HepG2 (cell line): ENCODE measurements around the gene MMRN1. TPM values are rescaled to one million over a fixed set of nuclear protein-coding genes. Genes with fewer than 3 reads are reported as not detected.

Experiments
- ATAC-seq: fragments of 200-7000 bp; cut with Tn5 transposase; 3 replicates; pipeline ENCODE4 v1.9.1; 2020; ENCODE audit warnings: mild to moderate bottlenecking, moderate library complexity
- BruUV-seq: library from RNA; stranded (reverse); fragments of 400-500 nt; replicated peaks from 2 replicates; lab custom pipeline; 2021; lab: Mats Ljungman, UMichigan
- CTCF ChIA-PET: fragments of 300-600 bp; formaldehyde crosslinking; extraction: SDS; loops from one replicate; lab custom pipeline; 2021; ENCODE audit warnings: low total read pairs, inconsistent platforms, low intra/inter-chr PET ratio; lab: Yijun Ruan, JAX
- POLR2A ChIA-PET: fragments of 350-600 bp; sonication (Branson Sonifier 250); formaldehyde crosslinking; loops from one replicate; lab custom pipeline; 2020; ENCODE audit warnings: antibody characterized with exemption, inconsistent platforms; lab: Yijun Ruan, JAX
- DNase-seq: peaks from one replicate; pipeline ENCODE4 v3.0.0-alpha.2; 2015; ENCODE audit warnings: low spot score
- FAIRE-seq: peaks from 3 replicates; lab custom pipeline; 2011; peaks lifted over from hg19 to GRCh38; lab: Jason Lieb, UNC
- H2AFZ ChIP-seq: one replicate; pipeline ENCODE4 v1.6.1; 2011; ENCODE audit warnings: low read length, inconsistent platforms
- H3K27ac ChIP-seq: fragments of 300-600 bp; 3 replicates; pipeline ENCODE4 v1.8.0; 2011; ENCODE audit warnings: mixed run types, mild to moderate bottlenecking, mixed read lengths, low read length, inconsistent platforms; ENCODE audit not compliant: insufficient read depth; ENCODE audit errors: extremely low read length
- H3K27me3 ChIP-seq, 2 experiments: fragments of 200-600 bp in 1 of 2; 2 replicates in 1 of 2; 3 replicates in 1 of 2; pipeline versions ENCODE4 v1.6.0 to v1.8.0; 2011; ENCODE audit warnings: low read length in 2 of 2, mild to moderate bottlenecking in 2 of 2, moderate library complexity in 2 of 2, inconsistent platforms in 1 of 2; ENCODE audit not compliant: insufficient read depth in 2 of 2, control insufficient read depth in 1 of 2
- H3K36me3 ChIP-seq, 2 experiments: fragments of 200-600 bp in 1 of 2; replicated peaks in 1 of 2; 2 replicates in 1 of 2; 3 replicates in 1 of 2; pipeline versions ENCODE4 v1.5.1 to v1.8.0; 2011; ENCODE audit warnings: low read length in 2 of 2, inconsistent platforms in 1 of 2; ENCODE audit not compliant: insufficient read depth in 2 of 2, control insufficient read depth in 1 of 2
- H3K4me1 ChIP-seq: 2 replicates; pipeline ENCODE4 v1.5.1; 2012; ENCODE audit warnings: low read length, inconsistent platforms; ENCODE audit not compliant: insufficient read depth
- H3K4me2 ChIP-seq: 2 replicates; pipeline ENCODE4 v1.6.0; 2011; ENCODE audit warnings: low read depth, low read length, inconsistent platforms
- H3K4me3 ChIP-seq, 3 experiments: fragments of 200-600 bp in 1 of 3; sonication (generic), shearing (Covaris generic) in 1 of 3; replicated peaks in 1 of 3; 2 replicates each; pipeline ENCODE4 v1.5.1; 2011 to 2016; ENCODE audit warnings: low read length in 3 of 3, inconsistent platforms in 2 of 3, low read depth in 2 of 3, mild to moderate bottlenecking in 2 of 3, control low read depth in 1 of 3, mixed read lengths in 1 of 3; ENCODE audit not compliant: insufficient read depth in 1 of 3
- H3K79me2 ChIP-seq: one replicate; pipeline ENCODE4 v1.6.1; 2011; ENCODE audit warnings: low read length, inconsistent platforms; ENCODE audit not compliant: insufficient read depth
- H3K9ac ChIP-seq: 2 replicates; pipeline ENCODE4 v1.6.0; 2011; ENCODE audit warnings: mild to moderate bottlenecking, low read depth, low read length, inconsistent platforms; ENCODE audit not compliant: insufficient read depth
- H3K9me3 ChIP-seq: 2 replicates; pipeline ENCODE4 v1.5.1; 2012; ENCODE audit warnings: mild to moderate bottlenecking, low read length
- H4K20me1 ChIP-seq: 2 replicates; pipeline ENCODE4 v1.6.0; 2011; ENCODE audit warnings: inconsistent platforms, mild to moderate bottlenecking, low read length, moderate library complexity; ENCODE audit not compliant: insufficient read depth
- ELK4 ChIP-seq: sonication (generic); formaldehyde crosslinking; IDR thresholded peaks from 2 replicates; pipeline ENCODE4 v1.9.0; 2021; ENCODE audit warnings: missing genetic modification reagents, borderline replicate concordance
- FOXO1 ChIP-seq: sonication (generic); formaldehyde crosslinking; IDR thresholded peaks from 2 replicates; pipeline ENCODE4 v1.4.0; 2020; ENCODE audit warnings: missing genetic modification reagents
- JDP2 ChIP-seq: sonication (generic); formaldehyde crosslinking; IDR thresholded peaks from 2 replicates; pipeline ENCODE4 v1.8.1; 2022; ENCODE audit warnings: missing genetic modification reagents, borderline replicate concordance
- KAT7 ChIP-seq: IDR thresholded peaks from 2 replicates; pipeline ENCODE4 v1.6.1; 2018; ENCODE audit warnings: borderline replicate concordance, missing compliant biosample characterization
- MAFF ChIP-seq: IDR thresholded peaks from 2 replicates; pipeline ENCODE4 v1.6.1; 2011; ENCODE audit warnings: low read depth, low read length, improper control_type of control experiment
- MAFK ChIP-seq, 2 experiments: IDR thresholded peaks in 1 of 2; conservative IDR thresholded peaks in 1 of 2; 2 replicates each; pipeline ENCODE4 v1.6.1; 2011; ENCODE audit warnings: improper control_type of control experiment in 2 of 2, low read length in 2 of 2
- PITX1 ChIP-seq: sonication (generic); formaldehyde crosslinking; IDR thresholded peaks from 2 replicates; pipeline ENCODE4 v1.5.1; 2020; ENCODE audit warnings: mild to moderate bottlenecking, missing genetic modification reagents
- RAD21 ChIP-seq: fragments of 450-650 bp; formaldehyde crosslinking; IDR thresholded peaks from 2 replicates; pipeline ENCODE4 v1.5.0; 2020; ENCODE audit warnings: mild to moderate bottlenecking
- ZNF10 ChIP-seq: sonication (generic); formaldehyde crosslinking; IDR thresholded peaks from 2 replicates; pipeline ENCODE4 v1.4.0; 2020; ENCODE audit warnings: mild to moderate bottlenecking, low read depth, missing genetic modification reagents, borderline replicate concordance
- ZNF17 ChIP-seq: sonication (generic); formaldehyde crosslinking; IDR thresholded peaks from 2 replicates; pipeline ENCODE4 v1.5.0; 2020; ENCODE audit warnings: mild to moderate bottlenecking, missing genetic modification reagents
- ZNF496 ChIP-seq: sonication (generic); formaldehyde crosslinking; IDR thresholded peaks from 2 replicates; pipeline ENCODE4 v1.8.1; 2023; ENCODE audit warnings: mild to moderate bottlenecking, moderate library complexity, missing genetic modification reagents; ENCODE audit not compliant: insufficient replicate concordance
- ZNF577 ChIP-seq: sonication (generic); formaldehyde crosslinking; IDR thresholded peaks from 2 replicates; pipeline ENCODE4 v1.4.0; 2020; ENCODE audit warnings: mild to moderate bottlenecking, low read depth, missing genetic modification reagents, borderline replicate concordance
- ZNF770 ChIP-seq: sonication (generic); formaldehyde crosslinking; IDR thresholded peaks from 2 replicates; pipeline ENCODE4 v1.5.0; 2020; ENCODE audit warnings: mild to moderate bottlenecking, missing genetic modification reagents
- ZNF792 ChIP-seq: IDR thresholded peaks from 2 replicates; pipeline ENCODE4 v1.6.1; 2016
- WGBS: methylation state at CpG from one replicate; pipeline ENCODE4 v1.1.6; 2017; ENCODE audit warnings: low lambda C conversion rate; 5-methylcytosine and 5-hydroxymethylcytosine counted together
- in situ Hi-C: cut with HindIII; loops from 2 replicates; pipeline ENCODE4 v1.10.0; 2017; ENCODE audit warnings: low pct_unique_long_range_greater_than_20kb; ENCODE audit not compliant: extremely low pct_ligation_motif_present
- intact Hi-C: fragments of 100-400 bp; cut with micrococcal nuclease; formaldehyde crosslinking; loops from one replicate; pipeline ENCODE4 v1.10.0; 2022; ENCODE audit not compliant: unreplicated experiment
- polyA plus RNA-seq, 8 experiments: library from polyadenylated mRNA; depleted of rRNA in 3 of 8; stranded (reverse) in 7 of 8; unstranded in 1 of 8; fragments of >200 nt; fragmentation: Illumina TruSeq in 4 of 8; extraction: Trizol in 4 of 8; gene quantifications; 2 replicates each; pipeline versions ENCODE4 v1.2.1 to v1.2.3, GENCODE V29; 2011 to 2016; ENCODE audit warnings: low read depth in 4 of 8, missing spikeins in 1 of 8, mixed read lengths in 1 of 8; ENCODE audit not compliant: insufficient read depth in 1 of 8
- total RNA-seq, 5 experiments: library from RNA; depleted of rRNA; stranded (reverse); fragments of >200 nt; fragmentation: Illumina TruSeq; extraction: Trizol; gene quantifications; 2 replicates each; pipeline ENCODE4 v1.2.3, GENCODE V29; 2016; ENCODE audit warnings: low read depth in 1 of 5
- TF ChIP-seq, protein P1 (sequence below): sonication (generic); formaldehyde crosslinking; IDR thresholded peaks from 2 replicates; pipeline ENCODE4 v1.5.0; 2020; ENCODE audit warnings: missing genetic modification reagents, mild to moderate bottlenecking, borderline replicate concordance
- TF ChIP-seq, protein P2 (sequence below): conservative IDR thresholded peaks from 2 replicates; pipeline ENCODE4 v1.6.1; 2018; ENCODE audit warnings: missing genetic modification reagents

The MMRN1 gene
- total and polyA plus RNA-seq, 2 of the 13 experiments (the other 11 are each of a cell fraction or from before 2014, with no cell fraction given) = not detected

- ChIA-PET CTCF (no interaction called here), POLR2A (no interaction called here)
- Histone ChIP-seq H3K27ac (no peak overlapping the region), H3K36me3 (no peaks in the 10 kb centered on the region), H3K4me3 (no peak overlapping the region), H3K9me3 (no peaks in the 10 kb centered on the region), H4K20me1 (no peaks in the 10 kb centered on the region), H3K9ac (no peak overlapping the region), H3K27me3 (no peaks in the 10 kb centered on the region), H2AFZ (no peak overlapping the region), H3K4me2 (no peak overlapping the region), H3K4me1 (peaks cover 5% of the 10 kb centered on the region; the same call in 1 of the 2 replicates), H3K79me2 (no peaks in the 10 kb centered on the region)
- DNase-seq (no peak), ATAC-seq (no peak), FAIRE-seq (no peak)
- in situ Hi-C loops = no loop called here
- 39% methylated on average over 2 of the region's 2 CpGs for WGBS
- BruUV-seq = no TSS peak
- TF ChIP-seq, protein P1, sequence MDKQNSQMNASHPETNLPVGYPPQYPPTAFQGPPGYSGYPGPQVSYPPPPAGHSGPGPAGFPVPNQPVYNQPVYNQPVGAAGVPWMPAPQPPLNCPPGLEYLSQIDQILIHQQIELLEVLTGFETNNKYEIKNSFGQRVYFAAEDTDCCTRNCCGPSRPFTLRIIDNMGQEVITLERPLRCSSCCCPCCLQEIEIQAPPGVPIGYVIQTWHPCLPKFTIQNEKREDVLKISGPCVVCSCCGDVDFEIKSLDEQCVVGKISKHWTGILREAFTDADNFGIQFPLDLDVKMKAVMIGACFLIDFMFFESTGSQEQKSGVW = no peak
- TF ChIP-seq ZNF792 (CRISPR knock-in tag) = no peak
- no peak for TF ChIP-seq KAT7 (CRISPR knock-in tag)
- TF ChIP-seq MAFF = peak; percentile 68
- no peak for TF ChIP-seq ZNF17 (CRISPR knock-in tag)
- TF ChIP-seq JDP2 = no peak
- TF ChIP-seq ZNF10 (CRISPR knock-in tag) = no peak
- TF ChIP-seq MAFK (conservative IDR thresholded peaks at IDR 0.05 in 1 of 2, IDR thresholded peaks at IDR 0.05 in 1 of 2; ENCODE audit: low read length in 2 of 2) = peak; percentile 49 to 72; a peak in 3 of 4 replicates
- no peak for TF ChIP-seq FOXO1 (CRISPR knock-in tag)
- no peak for TF ChIP-seq ZNF496 (CRISPR knock-in tag)
- no peak for TF ChIP-seq ELK4 (CRISPR knock-in tag)
- no peak for TF ChIP-seq RAD21 (CRISPR knock-in tag)
- no peak for TF ChIP-seq PITX1 (CRISPR knock-in tag)
- no peak for TF ChIP-seq ZNF577 (CRISPR knock-in tag)
- TF ChIP-seq, protein P2, sequence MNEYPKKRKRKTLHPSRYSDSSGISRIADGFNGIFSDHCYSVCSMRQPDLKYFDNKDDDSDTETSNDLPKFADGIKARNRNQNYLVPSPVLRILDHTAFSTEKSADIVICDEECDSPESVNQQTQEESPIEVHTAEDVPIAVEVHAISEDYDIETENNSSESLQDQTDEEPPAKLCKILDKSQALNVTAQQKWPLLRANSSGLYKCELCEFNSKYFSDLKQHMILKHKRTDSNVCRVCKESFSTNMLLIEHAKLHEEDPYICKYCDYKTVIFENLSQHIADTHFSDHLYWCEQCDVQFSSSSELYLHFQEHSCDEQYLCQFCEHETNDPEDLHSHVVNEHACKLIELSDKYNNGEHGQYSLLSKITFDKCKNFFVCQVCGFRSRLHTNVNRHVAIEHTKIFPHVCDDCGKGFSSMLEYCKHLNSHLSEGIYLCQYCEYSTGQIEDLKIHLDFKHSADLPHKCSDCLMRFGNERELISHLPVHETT = no peak
- no peak for TF ChIP-seq ZNF770 (CRISPR knock-in tag)
- intact Hi-C loops = no loop called here
These were observed 87.2 kb downstream of the MMRN1 start for GRCh38 chr4:89981789-89982334.
